Keratinocyte (primary cell): ENCODE data around the gene CNKSR2. TPM values are rescaled to one million over a fixed set of nuclear protein-coding genes. Genes with fewer than 3 reads are reported as not detected.

Experiments used
- DNase-seq: peaks from one replicate; pipeline ENCODE4 v3.0.0-alpha.2; 2011; ENCODE audit warnings: low read depth, missing footprints, low spot score
- FAIRE-seq: peaks from 2 replicates; lab custom pipeline; 2011; peaks lifted over from hg19 to GRCh38; lab: Jason Lieb, UNC
- H2AFZ ChIP-seq: 2 replicates; pipeline ENCODE4 v1.6.0; 2012; ENCODE audit warnings: low read length, control low read depth, inconsistent platforms; ENCODE audit not compliant: control insufficient read depth
- H3K27ac ChIP-seq: 2 replicates; pipeline ENCODE4 v1.5.1; 2011; ENCODE audit warnings: low read length; ENCODE audit not compliant: control insufficient read depth, insufficient read depth
- H3K27me3 ChIP-seq: 3 replicates; pipeline ENCODE4 v1.6.0; 2011; ENCODE audit warnings: low read length; ENCODE audit not compliant: control insufficient read depth, insufficient read depth; ENCODE audit errors: extremely low read depth
- H3K36me3 ChIP-seq, 2 experiments: 2 replicates in 1 of 2; 3 replicates in 1 of 2; pipeline ENCODE4 v1.5.1; 2011; ENCODE audit warnings: low read length in 2 of 2, mild to moderate bottlenecking in 1 of 2; ENCODE audit not compliant: control insufficient read depth in 2 of 2, insufficient read depth in 2 of 2; ENCODE audit errors: extremely low read depth in 1 of 2
- H3K4me1 ChIP-seq: 3 replicates; pipeline ENCODE4 v1.5.1; 2011; ENCODE audit warnings: low read length; ENCODE audit not compliant: control insufficient read depth, insufficient read depth; ENCODE audit errors: extremely low read depth
- H3K4me2 ChIP-seq: 3 replicates; pipeline ENCODE4 v1.6.0; 2011; ENCODE audit warnings: low read depth, low read length; ENCODE audit not compliant: control insufficient read depth, insufficient read depth; ENCODE audit errors: extremely low read depth
- H3K4me3 ChIP-seq, 3 experiments: fragments of 200-600 bp in 1 of 3; sonication (generic) in 1 of 3; 2 replicates in 2 of 3; 3 replicates in 1 of 3; pipeline ENCODE4 v1.5.1; 2011 to 2016; ENCODE audit warnings: low read length in 3 of 3, mild to moderate bottlenecking in 3 of 3, control low read depth in 2 of 3, inconsistent platforms in 1 of 3, low read depth in 1 of 3, mixed read lengths in 1 of 3, mixed run types in 1 of 3, moderate library complexity in 1 of 3; ENCODE audit not compliant: control insufficient read depth in 2 of 3, insufficient read depth in 2 of 3; ENCODE audit errors: extremely low read depth in 1 of 3
- H3K79me2 ChIP-seq: 2 replicates; pipeline ENCODE4 v1.6.0; 2012; ENCODE audit warnings: low read length; ENCODE audit not compliant: control insufficient read depth, insufficient read depth
- H3K9ac ChIP-seq: 3 replicates; pipeline ENCODE4 v1.6.0; 2011; ENCODE audit warnings: low read length; ENCODE audit not compliant: control insufficient read depth, insufficient read depth; ENCODE audit errors: extremely low read depth
- H3K9me1 ChIP-seq: 3 replicates; pipeline ENCODE4 v1.6.0; 2011; ENCODE audit warnings: low read length; ENCODE audit not compliant: control insufficient read depth, insufficient read depth; ENCODE audit errors: extremely low read depth
- H3K9me3 ChIP-seq: 2 replicates; pipeline ENCODE4 v1.5.1; 2012; ENCODE audit warnings: low read depth, low read length; ENCODE audit not compliant: control insufficient read depth
- H4K20me1 ChIP-seq: 3 replicates; pipeline ENCODE4 v1.6.0; 2011; ENCODE audit warnings: low read length; ENCODE audit not compliant: control insufficient read depth, insufficient read depth; ENCODE audit errors: extremely low read depth
- CTCF ChIP-seq, 3 experiments: IDR thresholded peaks in 1 of 3; conservative IDR thresholded peaks in 1 of 3; optimal IDR thresholded peaks in 1 of 3; 2 replicates in 2 of 3; 3 replicates in 1 of 3; pipeline versions ENCODE3 to v1.5.1; 2011; ENCODE audit warnings: low read length in 3 of 3, mild to moderate bottlenecking in 3 of 3, moderate library complexity in 2 of 3, control low read depth in 1 of 3, inconsistent platforms in 1 of 3; ENCODE audit not compliant: insufficient read depth in 2 of 3; ENCODE audit errors: extremely low read depth in 1 of 3
- EZH2 ChIP-seq: IDR thresholded peaks from one replicate; pipeline ENCODE4 v1.6.1; 2012; ENCODE audit warnings: inconsistent platforms, mild to moderate bottlenecking, low read length, moderate library complexity
- dilution Hi-C: fragments of 300-500 bp; cut with MboI; formaldehyde crosslinking; loops from one replicate; pipeline ENCODE4 v1.7.0; 2020; ENCODE audit warnings: low sequenced_read_pairs; ENCODE audit not compliant: extremely low pct_ligation_motif_present
- polyA plus RNA-seq, 5 experiments: library from polyadenylated mRNA; depleted of rRNA in 3 of 5; stranded (reverse) in 3 of 5; stranded (forward) in 1 of 5; unstranded in 1 of 5; fragments of >200 nt; gene quantifications; 1 replicate in 1 of 5; 2 replicates in 3 of 5; 3 replicates in 1 of 5; pipeline versions ENCODE4 v1.2.1 to v1.2.3, GENCODE V29; 2011 to 2012; ENCODE audit warnings: missing spikeins in 2 of 5, low read depth in 1 of 5, low replicate concordance in 1 of 5

The CNKSR2 gene
- polyA plus RNA-seq, 1 donor (not counting 4 experiments of a cell fraction or from before 2014, with no cell fraction given) = 0.63 TPM

GRCh38 chrX:21559417-21559816 lies 185.2 kb downstream of the CNKSR2 start:
- dilution Hi-C loops = no loop called here
- no peak overlapping the region for H2AFZ ChIP-seq
- FAIRE-seq = no peak

GRCh38 chrX:21565025-21565424 lies 190.8 kb downstream of the CNKSR2 start:
- H3K9me3 ChIP-seq = no peaks in the 10 kb centered on the region
- H2AFZ ChIP-seq = no peak overlapping the region
- DNase-seq (no peak), FAIRE-seq (no peak)
- no peak for TF ChIP-seq CTCF (optimal IDR thresholded peaks at IDR 0.05 in 1 of 3, IDR thresholded peaks at IDR 0.05 in 1 of 3, conservative IDR thresholded peaks at IDR 0.05 in 1 of 3; ENCODE audit: extremely low read depth in 1 of 3, insufficient read depth in 2 of 3, low read length in 3 of 3)
- TF ChIP-seq EZH2 = no peak
- no peaks in the 10 kb centered on the region for H3K4me1 ChIP-seq
- no peaks in the 10 kb centered on the region for H3K36me3 ChIP-seq
- H3K4me2 ChIP-seq = no peak overlapping the region
- H3K4me3 ChIP-seq = no peak overlapping the region
- H3K79me2 ChIP-seq = no peaks in the 10 kb centered on the region
- H4K20me1 ChIP-seq = no peaks in the 10 kb centered on the region
- no peak overlapping the region for H3K9ac ChIP-seq
- H3K27me3 ChIP-seq = no peaks in the 10 kb centered on the region
- no peak overlapping the region for H3K27ac ChIP-seq
- dilution Hi-C loops = no loop called here
- no peaks in the 10 kb centered on the region for H3K9me1 ChIP-seq

More at GRCh38 chrX:21559417-21559816, 185.2 kb downstream of the CNKSR2 start:
- H3K4me2 ChIP-seq = no peak overlapping the region
- H3K4me3 ChIP-seq = no peak overlapping the region
- no peak overlapping the region for H3K9ac ChIP-seq
- no peaks in the 10 kb centered on the region for H3K36me3 ChIP-seq
- no peak for DNase-seq
- no peaks in the 10 kb centered on the region for H3K9me1 ChIP-seq
- no peaks in the 10 kb centered on the region for H3K79me2 ChIP-seq
- H3K27ac ChIP-seq = no peak overlapping the region
- H3K27me3 ChIP-seq = no peaks in the 10 kb centered on the region
- no peaks in the 10 kb centered on the region for H3K9me3 ChIP-seq
- no peak for TF ChIP-seq CTCF (optimal IDR thresholded peaks at IDR 0.05 in 1 of 3, IDR thresholded peaks at IDR 0.05 in 1 of 3, conservative IDR thresholded peaks at IDR 0.05 in 1 of 3; ENCODE audit: extremely low read depth in 1 of 3, insufficient read depth in 2 of 3, low read length in 3 of 3)
- TF ChIP-seq EZH2 = no peak
- no peaks in the 10 kb centered on the region for H4K20me1 ChIP-seq
- H3K4me1 ChIP-seq = no peaks in the 10 kb centered on the region
